ENCODE results near the gene SENP2. TPM values are rescaled to one million over a fixed set of nuclear protein-coding genes. Genes with fewer than 3 reads are reported as not detected.
A peak's percentile ranks its signal among the peaks of the same experiment; 100 is the strongest.

The SENP2 gene
- total and polyA plus RNA-seq, 9 of the 15 experiments (the other 6 are each of a cell fraction or from before 2014, with no cell fraction given) = 11.8 to 67.1 (median 41.1) TPM

DNA sequence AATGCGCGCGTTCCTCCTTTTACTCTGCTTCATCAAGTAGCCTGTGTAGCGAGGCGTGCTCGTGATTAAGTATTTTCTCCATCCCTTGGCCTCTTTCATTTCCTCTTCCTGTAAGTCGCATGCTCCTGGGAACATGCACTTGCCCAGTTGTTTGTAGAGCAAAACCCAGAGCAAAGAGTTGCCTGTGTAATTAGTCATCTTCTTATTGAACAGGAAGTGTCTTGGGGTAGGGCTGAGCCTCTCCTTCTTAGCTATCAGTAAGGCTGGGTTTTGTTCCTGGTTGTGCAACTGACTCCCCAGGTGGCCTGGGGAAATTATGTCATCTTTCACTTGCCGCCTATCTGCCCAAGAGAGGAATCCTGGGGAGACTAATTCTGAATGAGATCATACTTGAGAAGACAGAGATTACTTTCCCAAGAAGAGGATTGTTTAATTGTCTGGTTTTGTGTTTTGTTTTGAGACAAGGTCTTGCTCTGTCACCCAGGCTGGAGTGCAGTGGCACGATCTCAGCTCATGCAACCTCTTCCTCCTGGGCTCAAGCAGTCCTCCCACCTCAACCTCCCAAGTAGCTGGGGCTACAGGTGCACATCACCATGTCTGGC, 48.6 kb upstream of the SENP2 start (continued):
- TF ChIP-seq SIRT6 (IDR thresholded peaks at IDR 0.05; ENCODE audit: low read depth, low read length) = no peak
- no peak for TF ChIP-seq CBX2 (IDR thresholded peaks at IDR 0.05; ENCODE audit: insufficient read depth, low read length, poor library complexity, severe bottlenecking)
- TF ChIP-seq TOE1 (IDR thresholded peaks at IDR 0.05; ENCODE audit: borderline replicate concordance) = no peak
- TF ChIP-seq TOE1 (CRISPR knock-in tag; IDR thresholded peaks at IDR 0.05; ENCODE audit: borderline replicate concordance, low read depth) = no peak
- TF ChIP-seq ZFX (CRISPR knock-in tag; IDR thresholded peaks at IDR 0.05) = no peak
- TF ChIP-seq BCL6 (CRISPR knock-in tag; IDR thresholded peaks at IDR 0.05) = no peak
- TF ChIP-seq GTF2A2 (tag; IDR thresholded peaks at IDR 0.05) = no peak
- no peak for TF ChIP-seq CREBBP (IDR thresholded peaks at IDR 0.05; ENCODE audit: low read depth, low read length)
- no peak for TF ChIP-seq MEF2D (tag; conservative IDR thresholded peaks at IDR 0.05; ENCODE audit: low read depth)
- no peak for TF ChIP-seq ZSCAN32 (CRISPR knock-in tag; IDR thresholded peaks at IDR 0.05)
- no peak for TF ChIP-seq TFAM (CRISPR knock-in tag; conservative IDR thresholded peaks at IDR 0.05)
- no peak for TF ChIP-seq SNIP1 (IDR thresholded peaks at IDR 0.05; ENCODE audit: low read depth)
- TF ChIP-seq CTBP1 (IDR thresholded peaks at IDR 0.05; ENCODE audit: borderline replicate concordance) = peak; percentile 82
- TF ChIP-seq, protein P1, sequence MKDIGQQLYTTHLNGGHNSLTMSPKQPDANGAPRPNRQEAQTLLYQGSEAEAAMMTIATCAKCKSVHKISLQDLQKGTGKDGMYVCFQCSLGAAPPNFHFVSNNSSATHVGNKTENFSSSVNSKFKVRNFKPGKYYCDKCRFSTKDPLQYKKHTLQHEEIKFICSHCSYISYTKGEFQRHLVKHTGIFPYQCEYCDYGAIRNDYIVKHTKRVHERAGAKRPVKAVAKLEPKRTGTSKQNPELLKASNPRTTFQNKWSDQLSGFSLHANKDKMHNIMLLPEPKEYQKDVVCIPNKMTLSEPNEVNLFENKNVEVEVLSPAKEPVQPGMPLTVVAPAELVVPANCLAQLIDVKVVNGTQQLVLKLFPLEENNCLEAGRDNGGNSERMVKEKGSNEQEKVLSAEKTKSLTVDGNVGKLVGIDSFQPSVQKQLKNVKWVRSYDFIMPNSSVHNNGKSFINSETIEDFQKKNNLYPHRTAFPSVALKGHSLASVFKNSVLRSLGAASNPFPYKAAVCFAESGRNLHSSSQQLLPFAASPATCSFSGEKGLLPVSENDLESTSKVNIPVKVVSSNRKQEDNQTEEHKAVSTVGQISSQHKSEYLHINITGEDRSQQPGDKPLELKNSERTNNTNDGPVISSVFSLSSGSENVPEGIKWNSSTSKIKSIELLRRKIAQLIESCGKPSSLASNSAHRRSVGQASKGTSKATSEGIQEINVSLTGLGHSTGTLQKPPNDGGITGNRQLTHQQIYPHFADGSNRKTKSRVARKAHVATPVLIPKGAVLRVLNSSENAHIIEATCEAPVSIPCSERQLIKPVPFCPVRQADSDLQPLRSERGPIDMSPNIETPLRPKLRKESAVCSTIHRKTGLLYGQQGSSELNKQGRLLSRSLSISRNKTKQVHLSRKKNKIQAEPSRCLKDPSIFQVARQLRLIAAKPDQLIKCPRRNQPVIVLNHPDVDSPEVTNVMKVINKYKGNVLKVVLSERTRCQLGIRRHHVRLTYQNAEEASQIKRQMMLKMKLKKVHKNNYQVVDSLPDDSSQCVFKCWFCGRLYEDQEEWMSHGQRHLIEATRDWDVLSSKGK (CRISPR knock-in tag; IDR thresholded peaks at IDR 0.05) = no peak
- TF ChIP-seq, protein P2, sequence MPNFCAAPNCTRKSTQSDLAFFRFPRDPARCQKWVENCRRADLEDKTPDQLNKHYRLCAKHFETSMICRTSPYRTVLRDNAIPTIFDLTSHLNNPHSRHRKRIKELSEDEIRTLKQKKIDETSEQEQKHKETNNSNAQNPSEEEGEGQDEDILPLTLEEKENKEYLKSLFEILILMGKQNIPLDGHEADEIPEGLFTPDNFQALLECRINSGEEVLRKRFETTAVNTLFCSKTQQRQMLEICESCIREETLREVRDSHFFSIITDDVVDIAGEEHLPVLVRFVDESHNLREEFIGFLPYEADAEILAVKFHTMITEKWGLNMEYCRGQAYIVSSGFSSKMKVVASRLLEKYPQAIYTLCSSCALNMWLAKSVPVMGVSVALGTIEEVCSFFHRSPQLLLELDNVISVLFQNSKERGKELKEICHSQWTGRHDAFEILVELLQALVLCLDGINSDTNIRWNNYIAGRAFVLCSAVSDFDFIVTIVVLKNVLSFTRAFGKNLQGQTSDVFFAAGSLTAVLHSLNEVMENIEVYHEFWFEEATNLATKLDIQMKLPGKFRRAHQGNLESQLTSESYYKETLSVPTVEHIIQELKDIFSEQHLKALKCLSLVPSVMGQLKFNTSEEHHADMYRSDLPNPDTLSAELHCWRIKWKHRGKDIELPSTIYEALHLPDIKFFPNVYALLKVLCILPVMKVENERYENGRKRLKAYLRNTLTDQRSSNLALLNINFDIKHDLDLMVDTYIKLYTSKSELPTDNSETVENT (CRISPR knock-in tag; IDR thresholded peaks at IDR 0.05) = no peak
- no peak for TF ChIP-seq ZNF830 (CRISPR knock-in tag; IDR thresholded peaks at IDR 0.05)
- TF ChIP-seq CHD1 (IDR thresholded peaks at IDR 0.05; ENCODE audit: low read length) = no peak
- no peak; the same call in 1 of the 2 replicates for TF ChIP-seq ZNF766 (CRISPR knock-in tag; conservative IDR thresholded peaks at IDR 0.05)
- no peak for TF ChIP-seq ZFPM2 (CRISPR knock-in tag; IDR thresholded peaks at IDR 0.05)
- 0 out of 2 replicates have a peak, but pooled peaks have one; percentile 24 for TF ChIP-seq ZNF24 (IDR thresholded peaks at IDR 0.05)
- TF ChIP-seq, protein P3, sequence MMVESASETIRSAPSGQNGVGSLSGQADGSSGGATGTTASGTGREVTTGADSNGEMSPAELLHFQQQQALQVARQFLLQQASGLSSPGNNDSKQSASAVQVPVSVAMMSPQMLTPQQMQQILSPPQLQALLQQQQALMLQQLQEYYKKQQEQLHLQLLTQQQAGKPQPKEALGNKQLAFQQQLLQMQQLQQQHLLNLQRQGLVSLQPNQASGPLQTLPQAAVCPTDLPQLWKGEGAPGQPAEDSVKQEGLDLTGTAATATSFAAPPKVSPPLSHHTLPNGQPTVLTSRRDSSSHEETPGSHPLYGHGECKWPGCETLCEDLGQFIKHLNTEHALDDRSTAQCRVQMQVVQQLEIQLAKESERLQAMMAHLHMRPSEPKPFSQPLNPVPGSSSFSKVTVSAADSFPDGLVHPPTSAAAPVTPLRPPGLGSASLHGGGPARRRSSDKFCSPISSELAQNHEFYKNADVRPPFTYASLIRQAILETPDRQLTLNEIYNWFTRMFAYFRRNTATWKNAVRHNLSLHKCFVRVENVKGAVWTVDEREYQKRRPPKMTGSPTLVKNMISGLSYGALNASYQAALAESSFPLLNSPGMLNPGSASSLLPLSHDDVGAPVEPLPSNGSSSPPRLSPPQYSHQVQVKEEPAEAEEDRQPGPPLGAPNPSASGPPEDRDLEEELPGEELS (CRISPR knock-in tag; IDR thresholded peaks at IDR 0.05; ENCODE audit: borderline replicate concordance) = no peak
- no peak for TF ChIP-seq TSC22D4 (tag; IDR thresholded peaks at IDR 0.05)
- TF ChIP-seq PYGO2 (tag; IDR thresholded peaks at IDR 0.05) = no peak
